GM12878 (cell line): Measurements from ENCODE around the gene YDJC. TPM values are rescaled to one million over a fixed set of nuclear protein-coding genes. Genes with fewer than 3 reads are reported as not detected.

Source experiments
- CHD2 ChIP-seq: IDR thresholded peaks from 2 replicates; pipeline ENCODE4 v1.6.1; 2011; ENCODE audit warnings: low read depth, low read length, improper control_type of control experiment, borderline replicate concordance
- E2F4 ChIP-seq: IDR thresholded peaks from 2 replicates; pipeline ENCODE4 v1.6.1; 2012; ENCODE audit warnings: low read depth, low read length, improper control_type of control experiment
- E2F8 ChIP-seq: fragments of 450-650 bp; IDR thresholded peaks from 2 replicates; pipeline ENCODE4 v1.6.1; 2018; ENCODE audit warnings: mild to moderate bottlenecking, low read depth, moderate library complexity; ENCODE audit not compliant: partially characterized antibody
- GATAD2B ChIP-seq: fragments of 450-650 bp; conservative IDR thresholded peaks from 2 replicates; pipeline ENCODE4 v1.6.1; 2017; ENCODE audit warnings: low read depth, mild to moderate bottlenecking, moderate library complexity
- HDGF ChIP-seq: fragments of 450-650 bp; IDR thresholded peaks from 2 replicates; pipeline ENCODE4 v1.6.1; 2016; ENCODE audit warnings: antibody characterized with exemption
- MAX ChIP-seq: IDR thresholded peaks from 2 replicates; pipeline ENCODE4 v1.6.1; 2012; ENCODE audit warnings: low read depth, low read length, improper control_type of control experiment
- PAX8 ChIP-seq: fragments of 450-650 bp; IDR thresholded peaks from 2 replicates; pipeline ENCODE4 v1.6.1; 2017; ENCODE audit warnings: mild to moderate bottlenecking, moderate library complexity
- SMAD5 ChIP-seq: IDR thresholded peaks from 2 replicates; pipeline ENCODE4 v1.6.1; 2016; ENCODE audit warnings: antibody characterized with exemption, low read depth
- TARDBP ChIP-seq: IDR thresholded peaks from 2 replicates; pipeline ENCODE4 v1.6.1; 2016; ENCODE audit warnings: borderline replicate concordance
- USF2 ChIP-seq: IDR thresholded peaks from 2 replicates; pipeline ENCODE4 v1.6.1; 2011; ENCODE audit warnings: low read depth, low read length, improper control_type of control experiment, borderline replicate concordance
- ZBTB40 ChIP-seq: fragments of 450-650 bp; IDR thresholded peaks from 2 replicates; pipeline ENCODE4 v1.6.1; 2016; ENCODE audit warnings: mild to moderate bottlenecking, moderate library complexity, borderline replicate concordance
- polyA plus RNA-seq, 11 experiments: library from polyadenylated mRNA; depleted of rRNA in 4 of 11; unstranded in 6 of 11; stranded (reverse) in 5 of 11; fragments of >200 nt; fragmentation: Nextera tagmentation in 4 of 11; fragmentation: Illumina TruSeq in 1 of 11; extraction: Ambion mirVana in 4 of 11; extraction: Trizol in 1 of 11; gene quantifications; 1 replicate in 1 of 11; 2 replicates in 10 of 11; pipeline versions ENCODE4 v1.2.1 to v1.2.3, GENCODE V29; 2011 to 2016; ENCODE audit warnings: inconsistent platforms in 2 of 11, missing spikeins in 2 of 11, low read depth in 1 of 11
- total RNA-seq, 4 experiments: library from RNA; depleted of rRNA in 3 of 4; stranded (reverse); fragments of >200 nt in 3 of 4; fragmentation: Illumina TruSeq in 1 of 4; extraction: Trizol in 1 of 4; gene quantifications; 2 replicates each; pipeline versions ENCODE4 v1.2.1 to v1.2.3, GENCODE V29; 2013 to 2021

YDJC gene
- total and polyA plus RNA-seq, 10 of the 15 experiments (the other 5 are each of a cell fraction or from before 2014, with no cell fraction given) = 1.00 to 77.6 (median 38.4) TPM

- TF ChIP-seq TARDBP (peak; percentile 60; the same call in 1 of the 2 replicates), E2F8 (peak; percentile 48), ZBTB40 (peak; percentile 32; the same call in 1 of the 2 replicates), E2F4 (0 out of 2 replicates have a peak, but pooled peaks have one; percentile 10), SMAD5 (peak; percentile 80), PAX8 (no peak), USF2 (peak; percentile 27), CHD2 (peak; percentile 61; the same call in 1 of the 2 replicates), MAX (peak; percentile 98), HDGF (peak; percentile 91), GATAD2B (peak; percentile 95)
These were observed at the start of gene YDJC (continued) for GRCh38 chr22:21629255-21630149.
